ENCODE measurements around the gene CDKN1A.
"Not testable (repeated sequence)": the region's sequence is repeated elsewhere in the genome, so short reads cannot be mapped to it uniquely, and the experiment has no call there.

Gene CDKN1A

GRCh38 chr6:36718560-36718959 lies 40.0 kb downstream of the CDKN1A start:
- no peak for TF ChIP-seq CTCF (IDR thresholded peaks at IDR 0.05; ENCODE audit: control insufficient read depth, extremely low read depth, insufficient read depth)
- no peak for DNase-seq (ENCODE audit: low read depth)
- H3K4me3 ChIP-seq (ENCODE audit: low read depth, low read length): no peak overlapping the region

GRCh38 chr6:36719126-36719525 lies 40.6 kb downstream of the CDKN1A start:
- no peak for TF ChIP-seq CTCF (IDR thresholded peaks at IDR 0.05; ENCODE audit: control insufficient read depth, extremely low read depth, insufficient read depth)

GRCh38 chr6:36720251-36721141 lies 42.0 kb downstream of the CDKN1A start:
- DNase-seq (ENCODE audit: low read depth): no peak
- no peak for TF ChIP-seq CTCF (IDR thresholded peaks at IDR 0.05; ENCODE audit: control insufficient read depth, extremely low read depth, insufficient read depth)
- no peak overlapping the region for H3K4me3 ChIP-seq (ENCODE audit: low read depth, low read length)

More at GRCh38 chr6:36719126-36719525, 40.6 kb downstream of the CDKN1A start:
- DNase-seq (ENCODE audit: low read depth): no peak
- no peak overlapping the region for H3K4me3 ChIP-seq (ENCODE audit: low read depth, low read length)

- no peak for DNase-seq (ENCODE audit: low read depth)
- H3K4me3 ChIP-seq (ENCODE audit: low read depth, low read length): no peak overlapping the region
- no peak for TF ChIP-seq CTCF (IDR thresholded peaks at IDR 0.05; ENCODE audit: control insufficient read depth, extremely low read depth, insufficient read depth)
Measured at GRCh38 chr6:36721369-36722140, 43.0 kb downstream of the CDKN1A start.

- no peak for DNase-seq (ENCODE audit: low read depth)
- no peak overlapping the region for H3K4me3 ChIP-seq (ENCODE audit: low read depth, low read length)
- no peak for TF ChIP-seq CTCF (IDR thresholded peaks at IDR 0.05; ENCODE audit: control insufficient read depth, extremely low read depth, insufficient read depth)
Measured at GRCh38 chr6:36722365-36722764, 43.9 kb downstream of the CDKN1A start.

- no peak for TF ChIP-seq CTCF (IDR thresholded peaks at IDR 0.05; ENCODE audit: control insufficient read depth, extremely low read depth, insufficient read depth)
- DNase-seq (ENCODE audit: low read depth): no peak
- H3K4me3 ChIP-seq (ENCODE audit: low read depth, low read length): no peak overlapping the region
Measured at GRCh38 chr6:36722879-36723278, 44.4 kb downstream of the CDKN1A start.

- DNase-seq (ENCODE audit: low read depth); H3K4me3 ChIP-seq (ENCODE audit: low read depth, low read length): not testable (repeated sequence)
Measured at GRCh38 chr6:36723992-36724391, 45.5 kb downstream of the CDKN1A start.
